ENCODE measurements around the gene LCOR.

DNA sequence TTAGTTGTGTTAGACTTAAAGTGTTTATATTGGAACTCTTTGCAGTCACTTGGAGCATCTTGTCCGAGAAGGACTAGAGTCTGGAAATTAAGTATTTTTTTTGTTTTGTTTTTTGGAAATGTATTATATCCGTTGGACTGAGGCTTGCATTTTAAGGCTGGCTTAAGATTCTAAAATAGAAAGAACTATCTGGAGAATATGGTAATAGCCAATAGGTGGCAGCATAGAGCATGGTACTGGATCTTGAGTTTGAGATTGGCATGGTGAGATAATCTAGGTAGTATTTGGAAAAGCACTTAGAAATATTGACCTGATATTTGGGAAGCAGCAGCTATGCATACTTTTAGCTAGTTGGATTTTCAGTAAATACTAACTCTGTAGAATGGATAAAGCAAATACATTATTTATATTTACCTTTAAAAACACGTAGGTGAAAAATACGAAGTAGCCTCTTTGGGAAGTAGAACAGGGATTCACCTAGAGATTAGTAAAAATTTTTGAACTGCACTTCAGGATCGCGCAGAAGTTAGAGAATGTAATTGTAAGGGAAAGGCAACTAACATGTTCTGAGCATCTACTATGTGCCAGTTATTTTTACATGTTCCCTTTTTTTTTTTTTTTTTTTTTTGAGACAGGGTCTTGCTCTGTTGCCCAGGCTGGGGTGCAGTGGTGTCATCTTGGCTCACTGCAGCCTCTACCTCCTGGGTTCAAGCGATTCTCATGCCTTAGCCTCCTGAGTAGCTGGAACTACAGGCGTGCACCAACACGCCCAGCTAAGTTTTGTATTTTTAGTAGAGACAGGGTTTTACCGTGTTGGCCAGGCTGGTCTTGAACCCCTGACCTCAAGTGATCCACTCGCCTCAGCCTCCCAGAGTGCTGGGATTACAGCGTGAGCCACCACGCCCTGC lies 78.6 kb downstream of the LCOR start:
- TF ChIP-seq SREBF2 (CRISPR knock-in tag; IDR thresholded peaks at IDR 0.05) (no peak), RCOR1 (IDR thresholded peaks at IDR 0.05; ENCODE audit: borderline replicate concordance in 1 of 2, low read depth in 2 of 2, low read length in 2 of 2) (no peak), JUNB (CRISPR knock-in tag; conservative IDR thresholded peaks at IDR 0.05) (no peak), KLF13 (tag; IDR thresholded peaks at IDR 0.05; ENCODE audit: borderline replicate concordance, low read depth) (no peak), EP300 (IDR thresholded peaks at IDR 0.05; ENCODE audit: low read length) (no peak), FOS (IDR thresholded peaks at IDR 0.05; ENCODE audit: extremely low read depth, insufficient read length) (no peak), KDM1A (IDR thresholded peaks at IDR 0.05) (no peak), CREB1 (IDR thresholded peaks at IDR 0.05) (no peak), CREB1 (CRISPR knock-in tag; IDR thresholded peaks at IDR 0.05) (no peak)
- TF ChIP-seq, protein P1, sequence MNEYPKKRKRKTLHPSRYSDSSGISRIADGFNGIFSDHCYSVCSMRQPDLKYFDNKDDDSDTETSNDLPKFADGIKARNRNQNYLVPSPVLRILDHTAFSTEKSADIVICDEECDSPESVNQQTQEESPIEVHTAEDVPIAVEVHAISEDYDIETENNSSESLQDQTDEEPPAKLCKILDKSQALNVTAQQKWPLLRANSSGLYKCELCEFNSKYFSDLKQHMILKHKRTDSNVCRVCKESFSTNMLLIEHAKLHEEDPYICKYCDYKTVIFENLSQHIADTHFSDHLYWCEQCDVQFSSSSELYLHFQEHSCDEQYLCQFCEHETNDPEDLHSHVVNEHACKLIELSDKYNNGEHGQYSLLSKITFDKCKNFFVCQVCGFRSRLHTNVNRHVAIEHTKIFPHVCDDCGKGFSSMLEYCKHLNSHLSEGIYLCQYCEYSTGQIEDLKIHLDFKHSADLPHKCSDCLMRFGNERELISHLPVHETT (CRISPR knock-in tag; conservative IDR thresholded peaks at IDR 0.05 in 1 of 2, IDR thresholded peaks at IDR 0.05 in 1 of 2): no peak
- TF ChIP-seq, protein P2, sequence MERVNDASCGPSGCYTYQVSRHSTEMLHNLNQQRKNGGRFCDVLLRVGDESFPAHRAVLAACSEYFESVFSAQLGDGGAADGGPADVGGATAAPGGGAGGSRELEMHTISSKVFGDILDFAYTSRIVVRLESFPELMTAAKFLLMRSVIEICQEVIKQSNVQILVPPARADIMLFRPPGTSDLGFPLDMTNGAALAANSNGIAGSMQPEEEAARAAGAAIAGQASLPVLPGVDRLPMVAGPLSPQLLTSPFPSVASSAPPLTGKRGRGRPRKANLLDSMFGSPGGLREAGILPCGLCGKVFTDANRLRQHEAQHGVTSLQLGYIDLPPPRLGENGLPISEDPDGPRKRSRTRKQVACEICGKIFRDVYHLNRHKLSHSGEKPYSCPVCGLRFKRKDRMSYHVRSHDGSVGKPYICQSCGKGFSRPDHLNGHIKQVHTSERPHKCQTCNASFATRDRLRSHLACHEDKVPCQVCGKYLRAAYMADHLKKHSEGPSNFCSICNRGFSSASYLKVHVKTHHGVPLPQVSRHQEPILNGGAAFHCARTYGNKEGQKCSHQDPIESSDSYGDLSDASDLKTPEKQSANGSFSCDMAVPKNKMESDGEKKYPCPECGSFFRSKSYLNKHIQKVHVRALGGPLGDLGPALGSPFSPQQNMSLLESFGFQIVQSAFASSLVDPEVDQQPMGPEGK (CRISPR knock-in tag; IDR thresholded peaks at IDR 0.05; ENCODE audit: borderline replicate concordance): no peak
- TF ChIP-seq, protein P3, sequence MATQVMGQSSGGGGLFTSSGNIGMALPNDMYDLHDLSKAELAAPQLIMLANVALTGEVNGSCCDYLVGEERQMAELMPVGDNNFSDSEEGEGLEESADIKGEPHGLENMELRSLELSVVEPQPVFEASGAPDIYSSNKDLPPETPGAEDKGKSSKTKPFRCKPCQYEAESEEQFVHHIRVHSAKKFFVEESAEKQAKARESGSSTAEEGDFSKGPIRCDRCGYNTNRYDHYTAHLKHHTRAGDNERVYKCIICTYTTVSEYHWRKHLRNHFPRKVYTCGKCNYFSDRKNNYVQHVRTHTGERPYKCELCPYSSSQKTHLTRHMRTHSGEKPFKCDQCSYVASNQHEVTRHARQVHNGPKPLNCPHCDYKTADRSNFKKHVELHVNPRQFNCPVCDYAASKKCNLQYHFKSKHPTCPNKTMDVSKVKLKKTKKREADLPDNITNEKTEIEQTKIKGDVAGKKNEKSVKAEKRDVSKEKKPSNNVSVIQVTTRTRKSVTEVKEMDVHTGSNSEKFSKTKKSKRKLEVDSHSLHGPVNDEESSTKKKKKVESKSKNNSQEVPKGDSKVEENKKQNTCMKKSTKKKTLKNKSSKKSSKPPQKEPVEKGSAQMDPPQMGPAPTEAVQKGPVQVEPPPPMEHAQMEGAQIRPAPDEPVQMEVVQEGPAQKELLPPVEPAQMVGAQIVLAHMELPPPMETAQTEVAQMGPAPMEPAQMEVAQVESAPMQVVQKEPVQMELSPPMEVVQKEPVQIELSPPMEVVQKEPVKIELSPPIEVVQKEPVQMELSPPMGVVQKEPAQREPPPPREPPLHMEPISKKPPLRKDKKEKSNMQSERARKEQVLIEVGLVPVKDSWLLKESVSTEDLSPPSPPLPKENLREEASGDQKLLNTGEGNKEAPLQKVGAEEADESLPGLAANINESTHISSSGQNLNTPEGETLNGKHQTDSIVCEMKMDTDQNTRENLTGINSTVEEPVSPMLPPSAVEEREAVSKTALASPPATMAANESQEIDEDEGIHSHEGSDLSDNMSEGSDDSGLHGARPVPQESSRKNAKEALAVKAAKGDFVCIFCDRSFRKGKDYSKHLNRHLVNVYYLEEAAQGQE (IDR thresholded peaks at IDR 0.05; ENCODE audit: borderline replicate concordance): peak; percentile 20; the same call in 1 of the 2 replicates
- TF ChIP-seq, protein P3 (CRISPR knock-in tag; IDR thresholded peaks at IDR 0.05; ENCODE audit: low read depth): no peak
- TF ChIP-seq, protein P4, sequence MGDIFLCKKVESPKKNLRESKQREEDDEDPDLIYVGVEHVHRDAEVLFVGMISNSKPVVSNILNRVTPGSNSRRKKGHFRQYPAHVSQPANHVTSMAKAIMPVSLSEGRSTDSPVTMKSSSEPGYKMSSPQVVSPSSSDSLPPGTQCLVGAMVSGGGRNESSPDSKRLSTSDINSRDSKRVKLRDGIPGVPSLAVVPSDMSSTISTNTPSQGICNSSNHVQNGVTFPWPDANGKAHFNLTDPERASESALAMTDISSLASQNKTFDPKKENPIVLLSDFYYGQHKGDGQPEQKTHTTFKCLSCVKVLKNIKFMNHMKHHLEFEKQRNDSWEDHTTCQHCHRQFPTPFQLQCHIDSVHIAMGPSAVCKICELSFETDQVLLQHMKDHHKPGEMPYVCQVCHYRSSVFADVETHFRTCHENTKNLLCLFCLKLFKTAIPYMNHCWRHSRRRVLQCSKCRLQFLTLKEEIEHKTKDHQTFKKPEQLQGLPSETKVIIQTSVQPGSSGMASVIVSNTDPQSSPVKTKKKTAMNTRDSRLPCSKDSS (IDR thresholded peaks at IDR 0.05; ENCODE audit: low read depth, partially characterized antibody): no peak
